ENCODE measurements around the gene TCTN1. TPM values are rescaled to one million over a fixed set of nuclear protein-coding genes. Genes with fewer than 3 reads are reported as not detected.
"Not testable (repeated sequence)": the region's sequence is repeated elsewhere in the genome, so short reads cannot be mapped to it uniquely, and the experiment has no call there.

TCTN1 gene
- total RNA-seq, 3 donors from 2014 or later, result 3.5 to 4.4 (median 3.6) TPM

DNA sequence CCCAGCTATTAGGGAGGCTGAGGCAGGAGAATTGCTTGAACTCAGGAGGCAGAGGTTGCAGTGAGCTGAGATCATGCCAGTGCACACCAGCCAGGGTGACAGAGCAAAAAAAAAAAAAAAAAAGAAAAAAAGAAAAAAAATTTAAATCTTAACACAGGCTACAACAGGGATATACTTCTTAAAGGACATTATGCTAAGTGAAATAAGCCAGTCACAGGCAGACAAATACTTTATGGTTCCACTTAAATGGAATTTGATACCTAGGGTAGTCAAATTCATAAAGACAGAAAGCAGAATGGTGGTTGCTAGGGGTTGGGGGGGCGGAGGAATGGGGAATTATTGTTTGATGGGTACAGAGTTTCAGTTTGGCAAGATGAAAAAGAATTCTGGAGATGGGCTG lies 16.0 kb upstream of the TCTN1 start:
- H3K9me3 Mint-ChIP-seq, result no peaks in the 10 kb centered on the region
- no peaks in the 10 kb centered on the region for H3K27me3 Mint-ChIP-seq (ENCODE audit: low read depth)
- no peaks in the 10 kb centered on the region for H3K36me3 Mint-ChIP-seq (ENCODE audit: insufficient read depth)
- no peak for ATAC-seq
- peaks cover 8% of the 10 kb centered on the region for H3K4me1 Mint-ChIP-seq (ENCODE audit: low read depth)
- no peak overlapping the region for H3K4me3 Mint-ChIP-seq
- no peak for DNase-seq

DNA sequence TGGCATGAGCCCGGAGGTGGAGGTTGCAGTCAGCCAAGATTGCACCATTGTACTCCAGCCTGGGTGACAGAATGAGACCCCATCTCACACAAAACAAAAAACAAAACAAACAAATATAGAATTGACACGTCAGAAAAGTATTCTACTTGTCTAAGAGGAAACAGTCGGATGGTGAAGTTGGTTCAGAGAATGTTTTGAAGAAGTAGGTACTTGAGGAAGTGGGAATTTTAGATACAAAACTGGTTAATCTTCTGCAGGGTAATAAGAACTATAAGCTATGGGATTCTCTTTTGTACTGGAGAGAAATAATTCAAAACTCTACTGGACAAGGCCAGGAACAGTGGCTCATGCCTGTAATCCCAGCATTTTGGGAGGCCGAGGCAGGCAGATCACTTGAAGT lies 14.6 kb upstream of the TCTN1 start:
- Mint-ChIP-seq H3K27me3 (ENCODE audit: low read depth) (no peaks in the 10 kb centered on the region), H3K9me3 (no peaks in the 10 kb centered on the region), H3K4me1 (ENCODE audit: low read depth) (peaks cover 10% of the 10 kb centered on the region), H3K36me3 (ENCODE audit: insufficient read depth) (no peaks in the 10 kb centered on the region), H3K4me3 (no peak overlapping the region)
- DNase-seq (no peak), ATAC-seq (no peak)

DNA sequence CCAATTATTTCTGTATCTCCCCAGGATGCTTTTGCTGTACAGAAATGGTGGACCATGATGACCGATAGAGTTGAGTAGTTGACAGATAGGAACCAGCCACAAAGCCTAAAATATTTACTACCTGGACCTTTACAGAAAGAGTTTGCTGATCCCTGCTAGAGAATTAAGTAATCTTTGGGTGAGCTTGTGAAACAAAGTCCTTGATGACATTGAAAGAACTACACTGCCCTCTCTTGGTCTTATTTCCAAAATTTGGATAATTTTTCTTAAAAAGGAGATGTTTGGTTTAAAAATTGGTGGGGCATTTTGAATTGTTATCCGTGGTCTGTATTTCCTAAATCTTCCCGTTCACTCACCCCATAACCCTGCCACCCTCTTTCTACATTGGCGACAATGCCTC lies 13.7 kb upstream of the TCTN1 start:
- no peaks in the 10 kb centered on the region for H3K9me3 Mint-ChIP-seq
- H3K4me3 Mint-ChIP-seq, result no peak overlapping the region
- peaks cover 12% of the 10 kb centered on the region for H3K4me1 Mint-ChIP-seq (ENCODE audit: low read depth)
- H3K36me3 Mint-ChIP-seq (ENCODE audit: insufficient read depth), result no peaks in the 10 kb centered on the region
- H3K27me3 Mint-ChIP-seq (ENCODE audit: low read depth), result no peaks in the 10 kb centered on the region
- ATAC-seq (peak in 1 of 2 donors; percentile 41), DNase-seq (no peak)

DNA sequence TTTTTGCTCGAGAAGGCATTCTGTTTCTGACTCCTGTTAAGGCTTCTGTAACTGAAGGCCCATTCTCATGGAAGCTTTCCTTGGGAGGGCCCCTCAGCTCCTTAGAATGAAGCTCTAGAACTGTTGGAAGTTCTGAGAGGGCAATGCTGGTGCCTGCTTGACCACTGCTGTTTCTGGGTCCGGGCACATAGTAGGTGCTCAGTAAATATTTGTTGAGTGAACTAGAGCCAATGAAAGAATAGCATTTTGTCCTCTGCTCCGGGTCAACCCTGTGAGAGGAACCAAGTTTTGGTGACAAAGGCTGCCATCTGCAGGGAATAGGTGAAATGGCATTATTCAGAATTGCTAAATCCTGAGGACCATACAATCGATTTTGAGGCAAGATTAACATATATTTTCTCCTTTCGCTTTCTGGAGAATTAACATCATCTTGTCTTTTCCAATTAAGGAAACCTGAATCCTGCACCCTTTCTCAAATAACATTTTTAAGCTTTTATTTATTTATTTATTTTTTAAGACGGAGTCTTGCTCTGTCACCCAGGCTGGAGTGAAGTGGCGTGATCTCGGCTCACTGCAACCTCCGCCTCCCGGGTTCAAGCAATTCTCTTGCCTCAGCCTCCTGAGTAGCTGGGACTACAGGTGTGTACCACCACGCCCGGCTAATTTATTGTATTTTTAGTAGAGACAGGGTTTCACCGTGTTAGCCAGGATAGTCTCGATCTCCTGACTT lies 11.7 kb upstream of the TCTN1 start:
- ATAC-seq (peak; percentile 84 to 85), DNase-seq (peak; percentile 31)
- peaks cover 15% of the 10 kb centered on the region for H3K4me1 Mint-ChIP-seq (ENCODE audit: low read depth)
- not testable (repeated sequence) for H3K27me3 Mint-ChIP-seq (ENCODE audit: low read depth); H3K4me3 Mint-ChIP-seq; H3K36me3 Mint-ChIP-seq (ENCODE audit: insufficient read depth); H3K9me3 Mint-ChIP-seq

DNA sequence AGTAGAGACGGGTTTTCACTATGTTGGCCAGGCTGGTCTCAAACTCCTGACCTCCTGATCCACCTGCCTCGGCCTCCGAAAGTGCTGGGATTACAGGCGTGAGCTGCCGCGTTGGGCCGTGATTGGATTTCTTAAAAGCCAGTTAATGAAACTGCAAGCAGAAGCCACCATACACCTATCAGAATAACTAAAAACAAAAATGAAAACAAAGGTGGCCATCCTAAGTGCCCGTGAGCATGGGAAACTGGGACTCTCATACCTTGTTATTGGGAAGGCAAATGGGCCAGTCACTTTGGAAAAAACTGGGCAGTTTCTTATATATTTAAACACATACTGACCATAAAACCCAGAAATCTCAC lies 7.7 kb upstream of the TCTN1 start:
- no peaks in the 10 kb centered on the region for H3K9me3 Mint-ChIP-seq
- H3K36me3 Mint-ChIP-seq (ENCODE audit: insufficient read depth), result no peaks in the 10 kb centered on the region
- peak overlapping the region; percentile 77 for H3K4me3 Mint-ChIP-seq
- DNase-seq, result no peak
- no peak for ATAC-seq
- peaks cover 13% of the 10 kb centered on the region for H3K4me1 Mint-ChIP-seq (ENCODE audit: low read depth)
- no peaks in the 10 kb centered on the region for H3K27me3 Mint-ChIP-seq (ENCODE audit: low read depth)

DNA sequence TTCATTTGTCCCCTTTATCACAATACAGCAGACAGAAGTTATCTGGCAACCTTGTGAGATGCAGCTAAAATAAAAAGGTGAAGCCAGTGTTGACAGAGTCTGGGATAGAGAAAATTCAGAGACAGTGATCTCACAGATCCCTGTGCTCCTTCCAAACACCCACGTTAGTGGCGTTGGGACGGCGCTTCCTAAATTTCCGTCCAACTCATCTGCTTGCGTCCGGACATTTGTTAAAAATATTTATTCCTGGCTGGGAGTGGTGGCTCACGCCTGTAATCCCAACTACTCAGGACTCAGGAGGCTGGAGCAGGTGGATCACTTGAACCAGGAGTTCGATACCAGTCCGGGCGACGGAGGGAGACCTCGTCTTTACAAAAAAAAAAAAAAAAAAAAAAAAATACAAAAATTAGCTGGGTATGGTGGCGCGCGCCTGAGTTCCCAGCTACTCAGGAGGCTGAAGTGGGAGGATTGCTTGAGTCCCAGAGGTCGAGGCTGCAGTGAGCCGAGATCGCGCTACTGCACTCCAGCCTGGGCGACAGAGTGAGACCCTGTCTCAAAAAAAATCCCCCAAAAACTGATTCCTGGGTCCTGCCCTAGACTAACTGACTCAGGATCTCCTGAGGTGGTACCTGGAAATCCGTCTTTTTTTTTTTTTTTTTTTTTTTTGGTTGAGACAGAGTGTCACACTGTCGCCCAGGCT lies 708 bp upstream of the TCTN1 start:
- H3K4me3 Mint-ChIP-seq, result peak overlapping the region; percentile 85
- no peaks in the 10 kb centered on the region for H3K27me3 Mint-ChIP-seq (ENCODE audit: low read depth)
- H3K4me1 Mint-ChIP-seq (ENCODE audit: low read depth), result peaks cover 9% of the 10 kb centered on the region
- ATAC-seq, result no peak
- H3K9me3 Mint-ChIP-seq, result no peaks in the 10 kb centered on the region
- H3K36me3 Mint-ChIP-seq (ENCODE audit: insufficient read depth), result no peaks in the 10 kb centered on the region
- DNase-seq, result no peak

DNA sequence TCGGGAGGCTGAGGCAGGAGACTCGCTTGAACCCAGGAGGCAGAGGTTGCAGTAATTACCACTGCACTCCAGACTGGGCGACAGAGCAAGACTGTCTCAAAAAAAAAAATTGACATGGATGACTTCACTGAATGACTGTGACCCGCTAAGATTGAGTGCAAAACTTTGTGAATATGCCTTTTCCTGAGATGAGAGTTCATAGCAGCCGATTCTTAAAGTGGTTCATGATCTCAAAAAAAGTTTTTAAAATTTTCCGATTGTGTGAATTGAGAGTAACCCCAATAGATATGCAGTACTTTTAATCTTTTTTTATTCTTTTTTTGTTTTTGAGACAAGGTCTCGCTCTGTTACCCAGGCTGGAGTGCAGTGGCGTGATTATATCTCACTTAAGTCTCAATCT lies 1.2 kb downstream of the TCTN1 start:
- peaks cover 16% of the 10 kb centered on the region for H3K4me1 Mint-ChIP-seq (ENCODE audit: low read depth)
- H3K36me3 Mint-ChIP-seq (ENCODE audit: insufficient read depth), result no peaks in the 10 kb centered on the region
- H3K4me3 Mint-ChIP-seq, result peak overlapping the region; percentile 49
- ATAC-seq (no peak), DNase-seq (no peak)
- H3K9me3 Mint-ChIP-seq, result no peaks in the 10 kb centered on the region
- H3K27me3 Mint-ChIP-seq (ENCODE audit: low read depth), result no peaks in the 10 kb centered on the region

DNA sequence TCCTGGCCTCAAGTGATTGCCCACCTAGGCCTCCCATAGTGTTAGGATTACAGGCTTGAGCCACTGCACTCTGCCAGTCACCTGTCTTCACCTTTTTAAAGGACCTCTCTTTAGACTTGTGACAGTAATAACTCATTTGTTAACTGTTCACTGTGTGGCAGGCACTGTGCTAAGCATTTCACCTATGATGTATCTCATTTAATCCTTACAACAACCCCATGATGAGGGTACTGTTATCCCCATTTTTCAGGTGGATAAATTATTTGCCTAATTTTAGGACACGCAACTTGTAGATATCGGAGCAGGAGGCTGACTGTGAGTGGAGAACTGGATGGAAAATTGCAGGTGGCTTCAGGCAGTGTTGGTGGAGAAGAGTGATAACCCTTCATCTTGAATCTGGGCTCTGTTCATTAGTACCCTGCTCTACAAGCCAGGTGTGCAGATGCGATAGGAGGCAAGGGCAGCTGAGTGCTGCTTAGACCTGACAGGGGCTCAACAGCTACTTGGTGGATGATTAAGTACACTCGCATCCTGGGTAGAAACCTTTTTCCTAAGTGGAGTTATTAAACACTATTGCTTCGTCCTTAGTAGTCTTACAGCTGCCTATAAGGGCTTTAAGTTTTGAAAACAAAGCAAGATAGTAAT lies 2.7 kb downstream of the TCTN1 start:
- H3K36me3 Mint-ChIP-seq (ENCODE audit: insufficient read depth), result no peaks in the 10 kb centered on the region
- H3K27me3 Mint-ChIP-seq (ENCODE audit: low read depth), result no peaks in the 10 kb centered on the region
- no peak overlapping the region for H3K4me3 Mint-ChIP-seq
- DNase-seq (no peak), ATAC-seq (no peak)
- H3K9me3 Mint-ChIP-seq, result no peaks in the 10 kb centered on the region
- peaks cover 15% of the 10 kb centered on the region for H3K4me1 Mint-ChIP-seq (ENCODE audit: low read depth)

DNA sequence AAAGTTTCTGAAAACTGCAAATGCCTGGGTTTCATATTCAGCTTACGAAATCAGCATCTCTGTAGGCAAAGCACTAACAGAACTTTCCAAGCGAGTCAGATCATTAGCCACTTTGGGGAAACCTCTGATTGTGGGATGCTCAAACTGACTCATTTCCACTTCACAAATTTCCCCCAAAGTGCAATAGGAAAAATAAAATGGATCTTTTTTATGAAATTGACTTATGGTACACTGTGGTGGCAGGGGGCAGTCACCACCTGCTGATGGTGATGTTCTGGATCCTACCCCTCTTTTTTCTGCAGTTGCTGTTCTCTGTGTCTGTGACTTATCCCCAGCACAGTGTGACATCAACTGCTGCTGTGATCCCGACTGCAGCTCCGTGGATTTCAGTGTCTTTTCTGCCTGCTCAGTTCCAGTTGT lies 5.6 kb downstream of the TCTN1 start:
- H3K4me1 Mint-ChIP-seq (ENCODE audit: low read depth), result peaks cover 12% of the 10 kb centered on the region
- ATAC-seq (peak; percentile 94 to 96), DNase-seq (no peak)
- peaks cover 4% of the 10 kb centered on the region for H3K36me3 Mint-ChIP-seq (ENCODE audit: insufficient read depth)
- H3K9me3 Mint-ChIP-seq, result no peaks in the 10 kb centered on the region
- no peak overlapping the region for H3K4me3 Mint-ChIP-seq
- no peaks in the 10 kb centered on the region for H3K27me3 Mint-ChIP-seq (ENCODE audit: low read depth)

DNA sequence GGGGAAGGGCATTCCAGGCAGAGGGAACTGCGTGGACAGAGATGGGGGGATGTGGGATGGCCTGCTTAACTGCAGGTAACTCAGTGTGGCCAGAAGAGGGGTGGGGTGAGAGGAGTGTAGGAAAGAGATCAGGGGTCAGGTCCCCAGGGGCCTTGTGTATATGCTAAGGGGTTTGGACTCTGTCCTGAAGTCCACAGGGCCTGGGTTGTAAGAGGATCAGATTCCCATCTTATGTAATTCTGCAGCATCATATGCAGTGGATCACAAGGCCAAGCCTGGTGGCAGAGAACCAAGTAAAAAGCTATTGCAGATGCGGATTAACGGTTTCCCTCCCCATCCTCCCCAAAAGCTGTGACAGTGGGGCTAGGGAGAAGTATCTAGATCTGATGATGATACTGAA lies 8.7 kb downstream of the TCTN1 start:
- no peak for DNase-seq
- no peaks in the 10 kb centered on the region for H3K27me3 Mint-ChIP-seq (ENCODE audit: low read depth)
- H3K4me3 Mint-ChIP-seq, result no peak overlapping the region
- ATAC-seq, result no peak
- H3K9me3 Mint-ChIP-seq, result no peaks in the 10 kb centered on the region
- H3K36me3 Mint-ChIP-seq (ENCODE audit: insufficient read depth), result peaks cover 4% of the 10 kb centered on the region
- peaks cover 15% of the 10 kb centered on the region for H3K4me1 Mint-ChIP-seq (ENCODE audit: low read depth)

DNA sequence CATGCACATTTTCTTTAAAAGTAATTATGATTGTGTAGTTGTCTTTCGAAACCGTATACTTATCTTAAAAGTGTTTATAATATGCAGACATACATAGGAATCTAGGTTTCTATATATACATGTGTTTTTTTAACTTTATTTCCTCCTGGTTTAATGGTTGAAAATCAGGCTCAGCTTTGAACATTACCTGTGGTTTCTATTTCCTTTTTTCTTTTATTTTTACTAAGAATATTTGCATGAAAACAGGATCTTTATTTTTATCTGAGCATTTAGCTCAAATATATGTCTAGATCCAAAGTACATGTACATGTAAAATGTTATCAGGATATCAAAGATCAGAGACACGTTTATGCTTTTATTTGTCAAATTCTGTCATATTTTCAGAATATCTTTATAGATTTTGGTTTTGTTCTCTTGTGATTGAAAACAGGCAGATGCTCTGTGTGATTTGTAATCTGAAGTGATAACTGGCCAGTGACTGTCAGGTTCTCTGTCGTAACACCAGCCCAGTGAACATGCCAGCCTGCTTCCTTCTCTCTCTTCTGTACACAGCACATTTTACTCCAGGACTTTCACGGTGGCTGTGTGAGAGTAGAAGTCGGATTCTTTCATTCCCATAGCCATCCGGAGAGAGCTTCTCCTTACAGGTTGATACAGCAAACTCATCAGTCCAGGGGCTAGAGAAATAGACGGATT lies 13.7 kb downstream of the TCTN1 start:
- DNase-seq (no peak), ATAC-seq (no peak)
- no peak overlapping the region for H3K4me3 Mint-ChIP-seq
- H3K9me3 Mint-ChIP-seq, result no peaks in the 10 kb centered on the region
- H3K36me3 Mint-ChIP-seq (ENCODE audit: insufficient read depth), result peaks cover 11% of the 10 kb centered on the region
- H3K27me3 Mint-ChIP-seq (ENCODE audit: low read depth), result no peaks in the 10 kb centered on the region
- H3K4me1 Mint-ChIP-seq (ENCODE audit: low read depth), result peaks cover 17% of the 10 kb centered on the region

DNA sequence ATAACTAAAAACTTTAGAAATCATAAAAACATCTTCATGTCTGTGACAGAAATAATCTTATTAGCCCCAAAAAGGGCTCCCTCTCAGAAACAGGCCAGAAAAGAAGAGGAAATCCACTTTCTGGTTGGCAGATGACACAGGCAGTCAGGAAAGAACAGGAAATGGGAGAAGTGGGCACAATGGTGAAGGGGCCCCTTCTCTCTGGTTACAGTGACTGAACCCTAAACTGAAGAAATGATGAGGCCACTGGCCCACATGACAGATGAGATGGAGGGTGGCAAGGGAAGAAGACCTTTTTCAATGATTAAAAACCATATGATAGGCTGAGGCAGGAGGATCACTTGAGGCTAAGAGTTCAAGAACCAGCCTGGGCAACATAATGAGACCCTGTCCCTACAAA lies 21.1 kb downstream of the TCTN1 start:
- peaks cover 16% of the 10 kb centered on the region for H3K4me1 Mint-ChIP-seq (ENCODE audit: low read depth)
- DNase-seq (no peak), ATAC-seq (no peak)
- H3K36me3 Mint-ChIP-seq (ENCODE audit: insufficient read depth), result peaks cover 2% of the 10 kb centered on the region
- no peaks in the 10 kb centered on the region for H3K9me3 Mint-ChIP-seq
- no peaks in the 10 kb centered on the region for H3K27me3 Mint-ChIP-seq (ENCODE audit: low read depth)
- no peak overlapping the region for H3K4me3 Mint-ChIP-seq

DNA sequence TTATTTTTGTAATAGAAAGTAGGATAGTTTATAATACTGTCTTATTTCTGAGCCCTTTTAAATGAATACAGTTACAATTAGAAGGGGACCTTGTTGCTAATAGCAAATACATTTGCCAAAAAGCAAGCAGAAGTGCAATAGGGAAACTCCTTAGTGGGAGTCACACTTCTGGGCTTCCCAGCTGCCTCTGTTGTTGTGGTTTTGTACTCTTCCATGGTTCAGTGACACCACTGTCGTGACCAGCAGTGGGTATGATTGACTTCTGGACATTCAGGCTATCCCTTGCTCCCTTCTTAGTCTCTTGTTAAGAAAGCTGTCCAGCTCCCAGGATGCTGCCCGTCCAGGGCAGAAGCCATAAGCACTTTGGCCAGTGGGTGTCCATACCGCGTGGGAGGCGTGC lies 22.6 kb downstream of the TCTN1 start:
- DNase-seq (no peak), ATAC-seq (no peak)
- no peaks in the 10 kb centered on the region for H3K27me3 Mint-ChIP-seq (ENCODE audit: low read depth)
- H3K36me3 Mint-ChIP-seq (ENCODE audit: insufficient read depth), result peaks cover 2% of the 10 kb centered on the region
- no peaks in the 10 kb centered on the region for H3K9me3 Mint-ChIP-seq
- no peak overlapping the region for H3K4me3 Mint-ChIP-seq
- peaks cover 16% of the 10 kb centered on the region for H3K4me1 Mint-ChIP-seq (ENCODE audit: low read depth)

DNA sequence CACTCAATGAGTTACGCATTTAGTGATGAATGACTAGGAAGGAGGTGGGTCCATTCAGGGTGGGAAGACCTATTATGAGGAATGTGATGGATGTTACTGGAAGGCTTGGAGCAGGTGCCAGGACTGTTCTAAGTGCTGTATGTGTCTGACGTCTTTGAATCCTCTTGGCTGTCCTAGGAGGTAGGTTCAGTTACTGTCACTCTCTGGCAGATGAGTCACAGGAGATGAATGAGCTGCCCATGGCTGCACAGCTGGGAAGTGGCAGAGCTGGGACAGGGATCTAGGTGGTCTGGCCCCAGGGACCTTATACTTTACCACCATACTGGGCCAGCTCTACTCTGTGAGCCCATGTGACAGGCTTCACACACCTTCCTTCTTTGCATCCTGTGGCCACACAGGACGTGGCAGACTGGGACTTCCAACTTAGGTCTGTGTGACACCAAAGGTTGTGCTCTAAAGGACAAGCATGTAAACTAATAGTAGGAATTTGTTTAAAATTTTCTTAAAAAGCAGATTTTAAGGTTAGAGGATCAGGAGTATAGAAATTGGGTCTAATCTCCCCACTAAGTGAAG lies 24.0 kb downstream of the TCTN1 start:
- Mint-ChIP-seq H3K36me3 (ENCODE audit: insufficient read depth) (peaks cover 2% of the 10 kb centered on the region), H3K9me3 (no peaks in the 10 kb centered on the region), H3K4me1 (ENCODE audit: low read depth) (peaks cover 20% of the 10 kb centered on the region), H3K4me3 (no peak overlapping the region), H3K27me3 (ENCODE audit: low read depth) (no peaks in the 10 kb centered on the region)
- DNase-seq, result no peak
- ATAC-seq, result no peak
